Measurements from ENCODE around the gene SZT2.
A peak's percentile ranks its signal among the peaks of the same experiment; 100 is the strongest.
"Not testable (repeated sequence)": the region's sequence is repeated elsewhere in the genome, so short reads cannot be mapped to it uniquely, and the experiment has no call there.

The SZT2 gene

DNA sequence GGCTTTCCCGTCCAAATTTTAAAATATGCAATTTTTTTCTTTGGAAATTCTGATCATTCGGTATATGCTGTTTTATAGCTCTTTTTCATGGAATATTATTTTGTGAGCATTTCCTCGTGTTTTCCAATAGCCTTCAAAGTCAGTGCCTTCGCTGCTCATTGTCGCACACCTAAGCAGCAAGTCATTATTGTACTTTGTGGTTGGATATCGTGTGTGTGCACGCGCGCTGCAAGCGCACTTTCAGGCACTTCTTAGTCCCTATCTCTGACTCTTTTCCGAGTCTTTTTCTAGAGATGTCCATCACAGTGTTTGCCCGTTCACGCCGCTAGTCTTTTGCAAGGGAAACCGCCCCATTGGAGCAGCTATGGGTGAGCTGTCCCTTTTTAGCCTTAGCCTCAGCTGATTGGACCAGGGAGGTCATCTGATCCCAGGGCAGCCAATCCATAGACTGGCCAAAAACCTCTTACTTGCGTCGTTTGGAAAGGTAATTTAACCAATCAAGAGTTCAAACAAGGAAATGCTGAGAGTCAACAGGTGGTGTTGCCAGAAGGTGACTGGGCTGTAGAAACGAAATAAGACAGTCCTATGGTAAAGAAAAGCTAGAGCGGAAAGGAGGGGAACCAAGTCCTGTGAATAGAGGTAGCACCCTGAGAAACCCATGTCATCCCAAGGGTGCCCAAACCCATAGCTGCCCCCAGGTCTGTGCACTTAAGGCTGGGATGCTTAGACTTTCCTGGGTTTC, 64.7 kb downstream of the SZT2 start:
- peak; percentile 87 for DNase-seq (ENCODE audit: low read depth)

DNA sequence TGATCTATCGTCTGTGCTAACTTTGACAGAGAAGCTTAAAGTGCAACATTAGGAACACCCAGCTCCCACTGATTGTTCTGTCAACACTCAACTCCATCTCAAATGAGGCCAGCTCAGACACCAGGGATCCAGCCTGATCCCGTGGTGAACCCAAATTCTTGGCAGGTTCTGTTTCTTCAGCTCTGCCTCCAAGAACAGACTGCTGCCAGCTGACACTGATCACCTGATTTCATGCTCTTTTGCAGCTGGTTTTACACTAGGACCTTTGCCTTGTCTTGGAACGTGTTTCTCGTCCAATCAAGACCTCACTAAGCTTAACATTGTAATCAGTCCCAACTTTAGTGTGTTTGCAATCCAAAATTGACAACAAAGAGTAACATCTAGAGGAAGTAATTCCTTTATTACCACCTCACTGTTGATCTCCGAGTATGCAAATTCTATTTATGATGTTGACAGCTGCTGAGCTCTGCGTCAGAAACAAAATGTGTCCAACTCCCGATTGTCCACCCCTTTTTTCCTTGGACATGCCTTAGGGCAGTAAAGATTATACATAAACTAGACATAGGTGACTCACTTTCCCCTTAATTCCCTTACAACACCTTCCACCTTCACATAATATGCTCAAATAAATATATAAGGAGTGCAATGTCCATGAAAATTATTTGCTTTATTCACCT, 65.7 kb downstream of the SZT2 start:
- no peak for DNase-seq (ENCODE audit: low read depth)

DNA sequence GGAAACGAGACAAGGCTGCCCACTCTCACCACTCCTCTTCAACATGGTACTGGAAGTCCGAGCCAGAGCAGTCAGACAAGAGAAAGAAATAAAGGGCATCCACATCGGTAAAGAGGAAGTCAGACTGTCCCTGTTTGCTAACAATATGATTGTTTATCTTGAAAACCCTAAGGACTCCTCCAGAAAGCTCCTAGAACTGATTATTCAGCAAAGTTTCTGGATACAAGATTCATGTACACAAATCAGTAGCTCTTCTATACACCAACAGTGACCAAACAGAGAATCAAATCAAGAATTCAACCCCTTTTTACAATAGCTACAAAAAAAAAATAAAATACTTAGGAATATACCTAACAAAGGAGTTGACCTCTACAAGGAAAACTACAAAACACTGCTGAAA, 68.7 kb downstream of the SZT2 start:
- DNase-seq (ENCODE audit: low read depth) = not testable (repeated sequence)

DNA sequence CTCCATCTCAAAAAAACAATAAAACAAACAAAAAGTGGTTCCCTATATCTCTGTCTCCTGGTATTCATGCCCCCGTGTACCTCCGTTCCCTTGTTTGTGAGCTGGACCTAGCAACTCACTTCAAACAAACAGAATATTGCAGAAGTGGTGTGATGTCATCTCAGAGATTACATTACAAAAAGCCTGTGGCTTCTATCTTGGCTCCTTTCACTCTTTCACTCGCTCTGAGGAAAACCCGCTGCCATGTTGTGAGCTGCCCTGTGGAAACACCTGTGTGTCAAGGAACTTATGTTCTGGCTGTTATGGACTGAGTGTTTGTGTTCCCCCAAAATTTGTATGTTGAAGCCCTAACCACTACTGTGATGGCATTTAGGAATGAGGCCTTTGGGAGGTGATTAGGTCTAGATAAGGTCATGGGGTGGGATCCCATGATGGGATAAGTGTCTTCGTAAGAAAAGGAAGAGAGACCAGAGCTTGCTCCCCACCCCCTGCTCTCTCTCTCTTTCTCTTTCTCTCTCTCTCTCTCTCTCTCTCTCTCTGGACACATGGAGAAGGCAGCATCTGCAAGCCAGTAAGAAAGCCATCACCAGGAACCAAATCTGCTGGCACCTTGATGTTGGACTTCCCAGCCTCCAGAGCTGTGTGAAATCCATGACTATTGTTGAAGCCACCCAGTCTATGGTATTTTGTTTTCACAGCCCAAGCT, 71.4 kb downstream of the SZT2 start:
- DNase-seq (ENCODE audit: low read depth) = no peak

DNA sequence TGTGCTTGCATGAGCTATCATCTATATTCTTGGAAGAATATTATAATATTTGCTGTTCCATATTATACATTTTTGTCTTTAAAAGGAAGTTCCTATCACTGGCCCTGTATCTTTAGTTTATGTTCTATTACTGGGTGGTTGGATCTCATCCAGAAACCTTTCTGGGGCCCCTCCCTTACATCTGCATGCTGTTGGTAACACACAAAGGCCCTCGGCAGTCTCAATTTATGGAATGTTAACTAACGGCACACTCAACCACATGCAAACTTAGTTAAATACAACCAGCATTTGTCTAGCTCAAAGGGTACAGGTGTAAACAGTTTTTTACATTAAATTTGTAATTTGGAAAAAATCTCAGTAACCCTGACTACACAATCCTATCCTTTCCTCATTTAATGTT, 73.8 kb downstream of the SZT2 start:
- no peak for DNase-seq (ENCODE audit: low read depth)

DNA sequence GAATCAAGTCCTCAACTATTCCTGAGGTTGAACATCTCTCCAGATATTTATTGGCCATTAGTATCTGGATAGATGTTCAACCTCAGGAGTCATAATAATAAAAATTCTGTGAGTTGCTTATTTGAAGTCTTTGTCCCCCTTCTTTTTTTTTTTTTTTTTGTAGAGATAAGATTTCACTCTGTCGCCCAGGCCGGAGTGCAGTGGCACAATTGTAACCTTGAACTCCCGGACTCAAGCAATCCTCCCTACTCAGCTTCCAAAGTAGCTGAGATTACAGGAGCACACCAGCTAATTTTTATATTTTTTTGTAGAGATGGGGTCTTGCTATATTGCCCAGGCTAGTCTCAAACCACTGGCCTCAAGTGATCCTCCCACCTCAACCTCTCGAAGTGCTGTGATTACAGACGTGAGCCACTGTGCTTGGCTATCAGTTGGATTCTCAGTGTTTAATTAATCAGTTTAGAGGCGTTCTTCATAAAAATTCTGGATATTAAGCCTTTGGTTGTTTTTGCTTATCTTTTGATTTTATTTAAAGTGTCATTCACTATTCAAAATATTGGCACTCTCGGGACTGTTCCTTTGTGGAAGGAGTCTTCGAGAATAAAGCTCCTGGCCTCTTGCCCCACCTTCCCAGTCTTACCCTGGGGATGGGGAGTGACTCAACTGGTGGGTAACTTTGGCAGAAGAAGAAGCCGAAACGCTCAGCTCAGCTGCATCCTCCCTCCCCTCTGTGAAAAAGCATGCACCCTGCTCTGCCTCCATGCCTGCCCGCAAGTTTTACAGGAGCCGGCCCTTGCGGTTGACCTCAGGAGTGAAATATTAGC, 75.2 kb downstream of the SZT2 start:
- DNase-seq (ENCODE audit: low read depth) = no peak

DNA sequence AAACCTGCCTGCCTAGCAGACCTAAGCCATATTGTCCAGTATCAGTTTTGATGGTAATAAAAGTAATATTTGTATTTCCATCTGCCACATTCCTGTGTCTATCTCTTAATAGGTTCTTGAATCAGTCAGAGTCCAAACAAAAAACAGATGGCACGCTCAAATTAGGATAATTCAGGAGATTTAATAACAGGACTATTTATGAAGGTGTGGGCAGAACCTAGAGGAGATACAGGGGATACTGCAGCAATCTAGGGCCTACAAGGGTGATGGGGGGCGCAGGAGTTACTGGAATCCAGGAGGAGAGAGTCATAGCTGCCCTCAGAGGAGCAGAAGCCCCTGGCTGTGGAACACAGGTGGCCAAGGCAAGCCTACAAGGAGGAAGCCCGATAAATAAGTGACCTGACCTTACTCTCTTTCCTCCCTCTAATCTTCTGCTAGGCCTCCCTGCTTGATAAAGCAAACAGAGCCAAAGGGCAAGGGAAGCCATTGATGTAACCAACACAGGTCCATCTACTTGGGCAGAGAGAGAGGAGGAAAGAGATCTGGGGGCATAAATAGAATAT, 75.9 kb downstream of the SZT2 start:
- no peak for DNase-seq (ENCODE audit: low read depth)

DNA sequence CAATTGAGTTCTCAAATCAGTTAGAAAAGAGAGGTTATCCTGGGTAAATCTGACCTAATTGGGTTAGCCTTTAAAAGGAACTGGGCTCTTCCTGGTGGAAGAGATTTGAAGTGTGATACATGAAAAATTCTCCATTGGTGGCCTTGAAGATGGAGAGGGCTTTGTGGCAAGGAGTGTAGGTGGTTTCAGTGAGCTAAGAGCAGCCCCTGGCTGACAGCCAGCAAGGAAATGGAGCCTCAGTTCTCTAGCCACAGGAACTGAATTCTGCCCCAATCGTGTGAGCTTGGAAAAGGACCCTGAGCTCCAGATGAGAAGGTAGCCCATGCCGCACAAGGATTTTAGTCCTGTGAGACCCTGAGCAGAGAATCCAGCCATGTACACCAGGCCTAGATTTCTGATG, 76.7 kb downstream of the SZT2 start:
- DNase-seq (ENCODE audit: low read depth) = peak; percentile 25

DNA sequence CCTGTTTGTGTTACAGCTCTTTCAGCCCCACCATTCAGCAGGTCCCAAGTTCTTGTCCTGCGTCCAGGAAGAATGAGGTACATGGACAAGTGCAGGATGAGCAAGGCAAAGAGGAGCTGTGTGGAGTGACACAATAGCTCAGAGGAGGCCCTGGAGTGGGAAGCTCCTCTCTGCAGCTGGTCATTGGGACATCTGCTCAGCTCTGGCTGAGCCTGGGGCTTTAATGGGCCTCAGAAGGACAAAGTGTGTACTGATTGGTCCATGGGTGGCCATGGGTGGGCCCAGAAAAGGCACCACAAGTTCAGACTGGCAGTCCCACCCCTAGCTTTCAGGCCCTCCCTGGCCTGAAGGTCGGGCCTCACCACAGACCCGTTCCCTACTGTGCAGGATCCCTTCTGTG, 78.7 kb downstream of the SZT2 start:
- DNase-seq (ENCODE audit: low read depth) = no peak

DNA sequence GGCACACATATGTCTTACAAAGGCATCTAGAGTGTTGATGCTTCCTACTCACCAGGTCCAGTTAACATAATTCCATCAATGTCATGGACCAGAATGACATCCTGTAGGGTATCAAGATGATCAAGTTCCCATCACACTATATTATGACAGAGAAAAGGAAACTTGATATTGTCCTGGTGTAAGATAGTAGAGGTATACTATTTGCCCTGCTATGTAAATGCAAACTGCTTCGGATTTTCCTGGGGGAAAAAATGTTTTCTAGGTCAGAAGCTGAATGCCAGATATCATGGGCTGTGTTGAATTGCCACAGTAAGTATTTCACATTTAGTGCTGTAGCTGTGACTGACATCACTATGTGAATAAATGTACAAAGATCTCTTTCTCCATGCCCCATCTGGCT, 80.2 kb downstream of the SZT2 start:
- DNase-seq (ENCODE audit: low read depth) = no peak

DNA sequence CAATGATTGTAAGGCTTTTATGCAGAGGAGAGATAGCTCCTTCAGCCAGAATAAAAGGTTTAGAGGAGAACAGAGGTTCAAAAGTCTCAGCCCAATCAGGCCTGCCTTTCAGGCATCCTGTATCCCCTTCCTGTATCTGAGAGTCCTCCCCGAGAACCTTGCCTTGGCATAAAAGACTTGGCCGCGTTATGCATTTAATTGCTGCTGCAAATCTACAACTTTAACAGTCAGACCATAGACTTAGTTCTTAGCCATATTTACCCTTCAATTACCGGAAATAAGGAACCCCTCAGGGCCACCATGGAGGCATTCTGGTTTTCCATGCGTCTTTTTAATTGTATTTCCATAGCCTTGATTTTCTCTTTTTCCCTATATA, 82.4 kb downstream of the SZT2 start:
- no peak for DNase-seq (ENCODE audit: low read depth)

DNA sequence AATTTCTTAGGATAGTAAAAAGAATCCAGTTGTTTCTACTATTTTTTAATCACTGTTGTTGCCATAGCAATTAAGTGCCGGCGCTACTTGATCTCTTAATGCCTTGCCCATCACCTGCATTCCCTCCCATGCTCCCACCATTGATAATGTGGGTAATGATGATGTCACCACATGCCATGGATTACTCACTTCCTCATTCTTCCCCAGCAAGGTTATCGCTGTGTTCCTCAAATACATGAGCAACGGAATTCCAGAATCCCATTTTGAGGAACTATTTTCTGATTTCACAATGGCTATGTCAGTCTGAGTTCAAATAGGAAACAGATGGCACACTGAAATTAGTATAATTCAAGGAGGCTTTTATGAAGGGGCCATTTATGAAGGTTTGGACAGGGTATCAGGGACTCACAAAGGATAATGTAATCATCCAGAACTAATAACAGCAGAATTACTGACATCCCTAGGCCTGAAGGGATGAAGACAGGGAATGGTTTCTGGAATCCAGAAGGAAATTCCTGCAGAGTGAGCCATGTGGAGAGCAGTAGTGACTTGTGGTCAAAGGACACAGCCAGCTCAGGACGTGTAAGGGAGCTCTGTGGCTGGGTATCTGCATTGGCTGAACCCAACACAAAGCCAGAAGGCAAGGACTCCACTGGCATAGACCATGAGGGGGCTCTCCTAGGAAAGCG, 82.9 kb downstream of the SZT2 start:
- DNase-seq (ENCODE audit: low read depth) = peak; percentile 99

DNA sequence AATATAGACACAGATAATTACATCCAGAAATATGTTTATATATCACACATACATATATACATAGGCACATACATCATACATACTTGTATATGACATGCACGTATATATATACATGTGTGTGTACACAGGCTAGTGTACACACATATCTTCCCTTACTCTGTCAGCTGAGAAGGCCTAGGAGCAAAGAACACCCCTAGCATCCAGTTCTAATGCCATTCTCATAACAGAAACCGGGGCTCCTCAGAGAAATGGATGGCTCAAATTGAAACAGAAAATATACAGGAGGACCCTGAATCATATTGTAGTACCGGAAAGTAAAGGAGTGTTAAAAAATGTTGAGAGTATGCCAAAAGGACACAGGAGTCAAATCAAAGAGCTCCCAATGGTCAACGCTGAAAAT, 83.8 kb downstream of the SZT2 start:
- DNase-seq (ENCODE audit: low read depth) = no peak

DNA sequence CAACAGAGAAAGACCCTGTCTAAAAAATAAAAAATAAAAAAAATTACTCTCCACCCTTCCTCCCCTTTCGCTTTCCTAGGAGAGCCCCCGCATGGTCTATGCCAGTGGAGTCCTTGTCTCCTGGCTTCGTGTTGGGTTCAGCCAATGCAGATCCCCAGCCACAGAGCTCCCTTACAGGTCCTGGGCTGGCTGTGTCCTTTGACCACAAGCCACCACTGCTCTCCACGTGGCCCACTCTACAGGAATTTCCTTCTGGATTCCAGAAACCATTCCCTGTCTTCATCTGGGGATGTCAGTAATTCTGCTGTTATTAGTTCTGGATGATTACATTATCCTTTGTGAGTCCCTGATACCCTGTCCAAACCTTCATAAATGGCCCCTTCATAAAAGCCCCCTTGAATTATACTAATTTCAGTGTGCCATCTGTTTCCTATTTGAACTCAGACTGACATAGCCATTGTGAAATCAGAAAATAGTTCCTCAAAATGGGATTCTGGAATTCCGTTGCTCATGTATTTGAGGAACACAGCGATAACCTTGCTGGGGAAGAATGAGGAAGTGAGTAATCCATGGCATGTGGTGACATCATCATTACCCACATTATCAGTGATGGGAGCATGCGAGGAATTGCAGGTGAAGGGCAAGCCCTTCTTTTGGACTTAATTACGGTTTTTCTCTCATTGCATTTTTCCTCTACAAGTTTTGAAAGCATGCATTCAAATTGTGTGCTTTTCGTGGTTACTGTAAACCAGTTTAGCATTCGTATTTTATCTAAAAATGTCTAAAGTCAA, 86.1 kb downstream of the SZT2 start:
- DNase-seq (ENCODE audit: low read depth) = peak; percentile 81

DNA sequence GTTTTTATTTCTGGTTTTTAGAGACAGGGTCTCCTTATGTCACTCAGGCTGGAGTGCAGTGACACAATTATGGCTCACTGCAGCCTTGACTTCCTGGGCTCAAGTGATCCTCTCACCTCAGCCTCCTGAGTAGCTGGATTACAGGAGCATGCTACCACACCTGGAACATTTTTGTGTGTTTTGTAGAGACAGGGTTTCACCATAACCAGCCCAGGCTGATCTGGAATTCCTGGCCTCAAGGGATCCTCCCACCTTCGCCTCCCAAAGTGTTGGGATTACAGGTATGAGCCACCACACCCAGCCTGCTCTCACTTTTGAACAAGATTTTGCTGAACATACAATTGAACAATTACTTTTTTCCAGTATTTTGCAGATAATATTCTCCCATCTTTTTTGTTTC, 88.0 kb downstream of the SZT2 start:
- no peak for DNase-seq (ENCODE audit: low read depth)

DNA sequence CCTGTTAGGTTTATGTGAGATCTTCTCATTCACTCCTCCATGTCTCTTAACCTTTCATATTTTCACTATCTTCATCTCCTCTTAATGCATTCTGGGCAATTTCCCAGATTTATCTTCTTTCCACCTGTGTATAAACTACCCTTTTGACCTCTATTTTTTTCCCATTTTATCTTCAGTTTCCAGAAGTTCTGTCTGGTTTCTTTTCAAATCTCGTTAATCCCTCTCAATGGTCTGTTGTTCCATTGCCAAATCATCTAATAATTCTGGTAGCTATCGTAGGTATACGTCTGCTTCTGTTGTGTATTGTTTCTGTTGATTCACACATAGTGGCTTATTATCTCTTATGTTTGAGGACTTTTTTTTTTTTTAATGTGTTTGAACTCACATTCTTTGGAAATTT, 89.7 kb downstream of the SZT2 start:
- DNase-seq (ENCODE audit: low read depth) = no peak

DNA sequence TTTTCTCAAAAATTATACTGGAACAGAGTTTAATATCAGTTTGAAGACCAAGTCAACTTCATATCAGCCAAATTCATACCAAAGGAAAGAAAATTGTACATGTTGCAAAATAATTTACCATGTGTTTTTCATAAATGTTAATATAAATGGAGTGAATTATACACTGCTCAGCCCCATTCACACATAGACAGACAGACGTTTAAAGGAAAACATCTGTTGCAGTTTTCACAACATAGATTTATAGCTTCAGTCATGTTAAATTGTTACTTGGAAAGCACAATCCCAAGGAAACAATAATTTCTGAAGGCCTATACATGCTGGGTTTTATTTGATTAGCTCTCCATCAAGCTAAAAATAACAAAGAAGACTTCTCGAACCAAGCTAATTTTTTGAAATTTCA, 91.8 kb downstream of the SZT2 start:
- no peak for DNase-seq (ENCODE audit: low read depth)

DNA sequence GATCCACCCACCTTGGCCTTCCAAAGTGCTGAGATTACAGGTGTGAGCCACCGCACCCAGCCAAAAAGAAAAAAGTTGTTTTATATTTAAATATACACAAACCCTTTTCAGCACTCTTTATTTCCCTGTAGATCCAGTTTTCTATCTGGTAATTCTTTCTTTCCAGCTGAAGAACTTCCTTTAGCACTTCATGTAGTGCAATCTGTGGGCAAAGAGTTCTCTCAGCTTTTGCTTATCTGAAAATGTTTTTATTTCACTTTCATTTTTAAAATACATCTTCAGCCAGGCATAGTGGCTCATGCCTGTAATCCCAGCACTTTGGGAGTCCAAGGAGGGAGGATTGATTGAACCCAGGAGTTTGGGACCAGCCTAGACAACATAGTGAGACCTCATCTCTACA, 92.5 kb downstream of the SZT2 start:
- no peak for DNase-seq (ENCODE audit: low read depth)

DNA sequence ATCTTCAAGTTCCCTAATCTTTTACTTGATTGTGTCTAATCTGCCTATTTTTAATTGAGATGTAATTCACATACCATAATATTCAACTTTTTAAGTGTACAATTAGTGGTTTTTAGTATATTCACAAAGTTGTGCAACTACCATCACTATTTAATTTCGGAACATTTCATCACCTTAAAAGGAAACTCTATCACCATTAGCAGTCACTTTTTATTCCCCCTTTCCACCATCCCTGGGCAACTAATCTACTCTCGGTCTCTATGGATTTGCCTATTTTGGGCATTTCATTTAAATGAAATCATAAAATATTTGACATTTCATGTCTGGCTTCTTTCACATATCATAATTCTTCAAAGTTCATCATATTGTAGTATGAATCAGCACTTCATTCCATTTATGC, 94.7 kb downstream of the SZT2 start:
- no peak for DNase-seq (ENCODE audit: low read depth)

DNA sequence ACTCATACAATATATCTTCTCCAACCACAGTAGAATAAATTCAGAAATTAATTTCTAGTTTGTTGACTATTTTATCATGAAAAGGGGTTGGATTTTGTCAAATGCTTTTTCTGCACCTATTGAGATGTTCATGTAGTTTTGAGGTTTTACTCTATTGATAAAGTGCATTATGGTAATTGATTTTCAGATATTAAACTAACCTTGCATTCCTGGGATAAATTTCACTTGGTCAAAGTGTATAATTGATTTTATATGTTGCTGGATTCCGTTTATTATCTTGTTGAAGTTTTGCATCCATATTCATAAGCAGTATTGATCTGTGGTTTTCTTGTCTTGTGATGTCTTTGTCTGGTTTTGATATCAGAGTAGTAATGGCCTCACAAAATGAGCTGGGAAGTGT, 98.5 kb downstream of the SZT2 start:
- no peak for DNase-seq (ENCODE audit: low read depth)

DNA sequence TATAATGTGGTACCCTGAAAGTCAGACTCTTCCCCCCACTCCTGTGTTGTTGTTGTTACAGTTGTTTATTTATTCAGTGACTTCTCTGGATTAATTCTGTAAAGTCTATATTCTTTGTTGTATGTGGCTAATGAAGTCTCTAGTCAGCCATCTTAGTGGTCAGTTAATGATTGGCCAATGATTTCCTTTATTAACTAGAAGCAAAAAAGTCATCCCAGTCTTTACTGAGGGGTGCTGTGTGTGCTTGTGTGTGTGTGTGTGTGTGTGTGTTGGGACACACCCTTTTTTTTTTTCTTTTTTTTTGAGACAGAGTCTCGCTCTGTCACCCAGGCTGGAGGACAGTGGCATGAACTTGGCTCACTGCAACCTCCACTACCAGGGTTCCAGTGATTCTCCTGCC, 101.4 kb downstream of the SZT2 start:
- no peak for DNase-seq (ENCODE audit: low read depth)

Data from EH (cell line).